Hepatocyte (in vitro differentiated cells): ENCODE measurements around the gene LDHB.

Experiments
- EZH2 ChIP-seq: fragments of 200-600 bp; sonication (generic); IDR thresholded peaks from 2 replicates; pipeline ENCODE4 v1.6.1; 2016; ENCODE audit warnings: antibody characterized with exemption, mild to moderate bottlenecking, borderline replicate concordance
- EZH2phosphoT487 ChIP-seq: fragments of 200-600 bp; sonication (generic); IDR thresholded peaks from one replicate; pipeline ENCODE4 v1.6.1; 2018; ENCODE audit warnings: antibody characterized with exemption, mild to moderate bottlenecking, low read depth, moderate library complexity; ENCODE audit not compliant: unreplicated experiment, severe bottlenecking
- TF ChIP-seq, protein P1 (sequence below): fragments of 200-600 bp; sonication (generic); IDR thresholded peaks from 2 replicates; pipeline ENCODE4 v1.5.1; 2016; ENCODE audit warnings: antibody characterized with exemption, mild to moderate bottlenecking; ENCODE audit not compliant: poor library complexity

DNA sequence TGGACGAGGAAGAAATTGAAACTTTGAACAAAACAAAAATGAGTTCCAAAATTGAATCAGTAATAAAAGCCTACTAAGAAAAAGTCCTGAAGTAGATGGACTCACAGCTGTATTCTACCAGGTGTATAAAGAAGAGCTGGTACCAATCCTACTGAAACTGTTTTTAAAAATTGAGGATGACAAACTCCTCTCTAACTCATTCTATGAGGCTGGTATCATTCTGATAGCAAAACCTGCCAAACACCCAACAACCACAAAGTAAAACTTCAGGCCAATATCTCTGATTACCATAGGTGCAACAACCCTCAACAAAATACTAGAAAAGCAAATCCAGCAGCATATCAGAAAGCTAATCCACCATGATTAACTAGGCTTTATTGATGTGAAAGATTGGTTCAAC is 33.9 kb upstream of the LDHB start:
- TF ChIP-seq EZH2phosphoT487, result no peak
- TF ChIP-seq, protein P1, sequence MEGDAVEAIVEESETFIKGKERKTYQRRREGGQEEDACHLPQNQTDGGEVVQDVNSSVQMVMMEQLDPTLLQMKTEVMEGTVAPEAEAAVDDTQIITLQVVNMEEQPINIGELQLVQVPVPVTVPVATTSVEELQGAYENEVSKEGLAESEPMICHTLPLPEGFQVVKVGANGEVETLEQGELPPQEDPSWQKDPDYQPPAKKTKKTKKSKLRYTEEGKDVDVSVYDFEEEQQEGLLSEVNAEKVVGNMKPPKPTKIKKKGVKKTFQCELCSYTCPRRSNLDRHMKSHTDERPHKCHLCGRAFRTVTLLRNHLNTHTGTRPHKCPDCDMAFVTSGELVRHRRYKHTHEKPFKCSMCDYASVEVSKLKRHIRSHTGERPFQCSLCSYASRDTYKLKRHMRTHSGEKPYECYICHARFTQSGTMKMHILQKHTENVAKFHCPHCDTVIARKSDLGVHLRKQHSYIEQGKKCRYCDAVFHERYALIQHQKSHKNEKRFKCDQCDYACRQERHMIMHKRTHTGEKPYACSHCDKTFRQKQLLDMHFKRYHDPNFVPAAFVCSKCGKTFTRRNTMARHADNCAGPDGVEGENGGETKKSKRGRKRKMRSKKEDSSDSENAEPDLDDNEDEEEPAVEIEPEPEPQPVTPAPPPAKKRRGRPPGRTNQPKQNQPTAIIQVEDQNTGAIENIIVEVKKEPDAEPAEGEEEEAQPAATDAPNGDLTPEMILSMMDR, result no peak
- TF ChIP-seq EZH2, result no peak
